ENCODE results near the gene TUBB1.

The TUBB1 gene

GRCh38 chr20:58990651-58991445, 28.4 kb upstream of the TUBB1 start:
- no peak for DNase-seq

DNA sequence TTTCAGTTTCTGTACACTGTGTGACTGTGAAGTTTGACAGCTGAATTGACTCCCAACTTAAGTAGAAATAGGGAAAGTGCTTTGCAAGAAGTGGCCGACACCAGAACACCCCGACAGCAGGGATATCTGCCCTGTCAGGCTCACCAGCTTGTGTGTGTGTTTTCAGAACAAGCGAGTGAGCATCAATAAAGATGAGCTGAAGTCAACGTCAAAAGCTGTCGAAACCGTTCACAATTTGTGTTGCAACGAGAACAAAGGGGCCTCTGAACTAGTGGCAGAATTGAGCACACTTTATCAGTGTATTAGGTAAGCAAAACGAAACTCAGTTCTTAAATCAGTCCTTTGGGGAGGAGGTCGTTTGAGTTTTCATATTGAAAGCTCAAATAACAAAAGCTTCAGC, 27.5 kb upstream of the TUBB1 start:
- DNase-seq: no peak

- DNase-seq: no peak
Observed at GRCh38 chr20:58992911-58993310, 26.3 kb upstream of the TUBB1 start.

GRCh38 chr20:58993332-58994248, 25.6 kb upstream of the TUBB1 start:
- no peak for DNase-seq

DNA sequence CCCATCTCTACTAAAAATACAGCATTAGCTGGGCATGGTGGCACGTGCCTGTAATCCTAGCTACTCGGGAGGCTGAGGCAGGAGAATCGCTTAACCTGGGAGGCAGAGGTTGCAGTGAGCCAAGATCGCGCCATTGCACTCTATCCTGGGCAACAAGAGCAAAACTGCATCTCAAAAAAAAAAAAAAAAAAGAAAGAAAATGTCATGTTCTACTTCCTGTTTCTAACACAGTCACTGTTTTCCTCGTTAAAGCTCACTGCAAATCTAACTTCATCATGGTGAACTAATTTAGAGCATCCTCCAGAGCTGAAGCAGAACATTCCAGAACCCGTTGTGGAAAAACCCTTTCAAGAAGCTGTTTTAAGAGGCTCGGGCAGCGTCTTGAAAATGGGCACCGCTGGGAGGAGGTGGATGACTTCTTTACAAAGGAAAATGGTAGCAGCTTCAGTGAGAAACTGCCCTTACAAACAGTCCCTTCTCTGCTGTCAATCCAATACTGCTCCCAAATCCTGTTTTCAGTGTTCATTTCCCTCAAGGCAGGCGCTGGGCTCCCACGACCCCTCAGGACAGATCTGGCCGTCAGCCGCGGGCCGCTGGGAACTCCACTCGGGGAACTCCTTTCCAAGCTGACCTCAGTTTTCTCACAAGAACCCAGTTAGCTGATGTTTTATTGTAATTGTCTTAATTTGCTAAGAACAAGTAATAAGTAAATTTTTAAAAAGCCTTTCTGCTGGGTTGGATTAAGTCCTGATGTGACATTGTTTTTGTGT, 24.7 kb upstream of the TUBB1 start:
- DNase-seq: no peak

GRCh38 chr20:58995461-58996225, 23.6 kb upstream of the TUBB1 start:
- DNase-seq: no peak

GRCh38 chr20:58996226-58996611, 23.0 kb upstream of the TUBB1 start:
- no peak for DNase-seq

- no peak for DNase-seq
Observed at GRCh38 chr20:58997141-58997770, 22.0 kb upstream of the TUBB1 start.

DNA sequence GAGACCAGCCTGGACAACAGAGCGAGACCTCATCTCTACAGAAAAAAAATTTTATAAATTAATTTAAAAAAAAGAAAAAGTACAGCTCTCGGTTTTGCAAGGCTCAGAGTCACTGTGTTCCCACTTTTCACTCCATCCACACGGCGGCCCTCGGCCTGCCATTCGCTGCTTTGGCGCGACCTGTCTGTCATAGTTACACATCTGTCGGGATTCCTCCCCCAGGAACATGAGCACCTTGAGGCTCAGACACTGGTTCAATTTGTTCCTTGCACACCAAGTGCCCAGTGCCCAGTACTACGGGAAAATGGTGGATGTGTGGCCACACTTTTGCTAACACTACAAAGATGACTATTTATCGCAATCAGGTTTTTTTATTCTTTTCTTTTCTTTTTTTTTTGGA, 20.6 kb upstream of the TUBB1 start:
- DNase-seq: no peak

GRCh38 chr20:59000326-59000725, 18.9 kb upstream of the TUBB1 start:
- DNase-seq: no peak

GRCh38 chr20:59001068-59001448, 18.2 kb upstream of the TUBB1 start:
- no peak for DNase-seq

GRCh38 chr20:59001449-59002171, 17.6 kb upstream of the TUBB1 start:
- no peak for DNase-seq

DNA sequence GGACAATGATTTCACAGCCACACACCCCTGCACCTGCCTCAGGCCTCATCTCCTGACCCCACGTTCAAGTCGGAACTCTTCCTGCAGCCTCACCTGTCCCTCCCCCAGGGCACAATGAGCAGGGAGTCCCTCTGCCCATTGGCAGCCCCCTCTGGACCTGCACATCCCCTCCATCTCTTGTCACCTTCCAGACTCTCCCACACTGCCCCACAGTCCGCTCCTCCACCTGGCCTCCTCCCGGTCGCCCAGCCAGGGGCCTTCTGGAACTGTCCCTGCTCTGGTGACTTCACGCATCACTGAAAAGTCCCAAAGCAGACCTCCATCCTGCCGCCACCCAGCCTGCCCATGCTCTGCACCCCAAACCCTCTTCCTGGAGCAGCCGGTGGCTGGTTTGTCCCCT, 16.8 kb upstream of the TUBB1 start:
- no peak for DNase-seq

DNA sequence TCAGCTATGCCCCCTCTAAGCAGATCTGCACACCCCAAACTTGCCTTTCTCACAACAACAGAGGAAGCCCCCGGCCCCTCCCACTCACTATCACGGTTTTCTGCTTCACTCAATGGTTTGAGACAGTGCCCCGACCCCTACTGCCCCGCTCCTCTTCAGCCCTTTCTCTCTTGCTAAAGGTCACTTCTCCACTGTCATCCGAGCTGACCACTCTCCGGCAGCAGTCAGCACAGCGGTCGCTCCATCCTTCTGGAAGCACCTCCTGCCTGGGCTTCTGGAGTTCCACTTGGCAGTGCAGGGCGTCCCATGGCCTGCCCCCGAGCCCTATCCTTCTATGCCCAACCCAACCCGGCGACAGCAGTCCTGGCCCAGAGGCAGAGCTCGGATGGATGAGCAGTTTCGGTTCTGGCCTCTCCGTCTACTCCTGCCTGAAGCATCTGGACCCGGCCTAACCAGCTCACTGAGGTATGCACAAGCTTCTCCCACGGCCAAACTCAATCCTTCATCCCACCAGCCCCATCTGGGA, 16.3 kb upstream of the TUBB1 start:
- no peak for DNase-seq

DNA sequence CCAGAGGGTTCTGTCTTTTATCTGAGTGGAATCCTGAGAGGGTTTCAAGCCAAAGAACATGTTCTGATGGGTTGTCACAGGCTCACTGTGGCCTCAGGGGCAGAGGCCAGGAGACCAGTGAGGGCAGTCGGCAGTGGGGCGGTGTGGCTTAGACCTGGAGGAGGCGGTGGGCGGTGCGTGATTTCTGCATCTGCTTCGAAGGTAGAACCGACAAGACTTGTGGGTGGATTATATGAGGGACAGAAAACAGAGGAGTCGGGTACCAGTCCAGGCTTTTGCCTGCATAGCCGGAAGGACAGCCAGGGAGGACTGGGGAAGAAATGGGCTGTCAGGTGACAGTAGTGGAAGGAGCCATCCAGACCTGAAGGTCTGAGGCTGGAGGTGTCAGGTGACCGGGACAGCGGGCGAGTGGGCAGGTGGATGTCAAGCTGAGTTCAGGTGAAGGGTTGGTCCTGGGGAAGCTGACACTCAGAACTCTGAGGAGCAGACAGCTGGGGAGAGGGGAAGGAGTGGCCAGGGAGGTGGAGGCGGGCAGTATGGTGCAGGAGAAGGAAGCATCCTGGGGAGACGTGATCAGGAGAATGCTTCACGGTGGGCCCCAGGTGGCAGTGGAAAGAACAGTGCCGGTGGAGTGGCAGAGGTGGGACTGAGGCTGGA, 15.3 kb upstream of the TUBB1 start:
- DNase-seq: no peak

- no peak for DNase-seq
Observed at GRCh38 chr20:59004493-59004762, 14.8 kb upstream of the TUBB1 start.

- no peak for DNase-seq
Observed at GRCh38 chr20:59004763-59005522, 14.3 kb upstream of the TUBB1 start.

DNA sequence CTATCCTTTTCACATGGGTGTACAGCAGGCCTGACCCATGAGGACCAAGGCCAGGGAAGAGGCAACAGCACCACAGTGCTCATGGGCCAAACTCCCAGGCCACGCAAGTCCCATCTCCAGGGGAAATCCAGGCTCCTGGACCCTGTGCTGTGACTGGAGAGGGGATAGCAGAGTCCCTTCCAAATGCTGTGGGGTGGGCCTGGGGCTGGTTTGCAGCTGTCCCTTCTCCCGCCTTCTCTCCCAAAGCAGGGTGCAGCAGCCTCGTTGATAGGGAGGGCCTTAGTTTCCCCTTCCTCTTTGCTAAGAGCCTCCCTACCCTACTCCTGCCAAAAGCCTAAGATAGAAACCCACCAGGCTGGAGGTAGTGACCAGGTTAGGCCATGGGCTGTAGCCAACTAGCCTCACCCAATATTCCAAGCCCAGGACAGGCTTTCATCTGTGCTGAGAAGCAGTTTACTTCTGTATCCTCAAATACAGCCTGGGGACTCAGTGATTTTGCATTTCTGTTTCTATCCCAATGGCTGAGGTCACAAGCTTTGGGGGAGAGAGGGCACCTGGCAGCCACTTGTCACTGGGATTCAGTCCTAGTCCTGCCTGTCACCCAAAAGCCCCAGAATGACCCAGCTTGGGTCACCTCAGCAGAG, 13.6 kb upstream of the TUBB1 start:
- DNase-seq: no peak

GRCh38 chr20:59006167-59006863, 12.9 kb upstream of the TUBB1 start:
- no peak for DNase-seq
